ENCODE results near the gene SMAD4. TPM values are rescaled to one million over a fixed set of nuclear protein-coding genes. Genes with fewer than 3 reads are reported as not detected.

Gene SMAD4
- total and polyA plus RNA-seq, 4 donors, result 9.3 to 65.3 (median 29.1) TPM

DNA sequence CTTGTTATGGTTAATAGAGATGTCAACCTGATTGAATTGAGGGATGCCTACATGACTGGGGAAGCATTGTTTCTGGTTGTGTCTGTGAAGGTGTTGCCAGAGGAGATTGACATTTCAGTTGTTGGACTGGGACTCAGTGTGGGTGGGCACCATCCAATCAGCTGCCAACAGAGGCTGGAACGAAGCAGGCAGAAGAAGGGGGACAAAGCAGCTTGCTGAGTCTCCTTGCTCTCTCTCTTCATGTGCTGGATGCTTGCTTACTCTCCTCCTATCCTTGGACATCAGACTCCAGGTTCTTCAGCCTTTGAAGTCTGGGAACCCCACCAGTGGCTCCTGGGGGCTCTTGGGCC, 22.2 kb upstream of the SMAD4 start:
- no peaks in the 10 kb centered on the region for H3K27me3 ChIP-seq (ENCODE audit: control insufficient read depth in 4 of 4, insufficient read depth in 4 of 4, low read length in 3 of 4)
- no peak for DNase-seq (ENCODE audit: low spot score)
- no peaks in the 10 kb centered on the region for H3K36me3 ChIP-seq (ENCODE audit: control insufficient read depth in 4 of 4, insufficient read depth in 3 of 4, low read depth in 1 of 4, low read length in 3 of 4)
- H3K4me1 ChIP-seq (ENCODE audit: control insufficient read depth in 4 of 4, insufficient read depth in 4 of 4, low read length in 3 of 4), result no peaks in the 10 kb centered on the region
- no peak overlapping the region for H3K4me3 ChIP-seq (ENCODE audit: low read depth in 1 of 3, low read length in 3 of 3)
- H3K27ac ChIP-seq (ENCODE audit: low read depth in 1 of 2, low read length in 2 of 2), result no peak overlapping the region
- 84% methylated on average over 1 of the region's 1 CpG for WGBS
- TF ChIP-seq HNF4G (IDR thresholded peaks at IDR 0.05), result no peak
- no peak for TF ChIP-seq HNF4A (conservative IDR thresholded peaks at IDR 0.05)
- no peak for TF ChIP-seq GABPA (IDR thresholded peaks at IDR 0.05 in 1 of 2, conservative IDR thresholded peaks at IDR 0.05 in 1 of 2)
- TF ChIP-seq, protein P1, sequence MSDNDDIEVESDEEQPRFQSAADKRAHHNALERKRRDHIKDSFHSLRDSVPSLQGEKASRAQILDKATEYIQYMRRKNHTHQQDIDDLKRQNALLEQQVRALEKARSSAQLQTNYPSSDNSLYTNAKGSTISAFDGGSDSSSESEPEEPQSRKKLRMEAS (IDR thresholded peaks at IDR 0.05), result no peak
- TF ChIP-seq, protein P2, sequence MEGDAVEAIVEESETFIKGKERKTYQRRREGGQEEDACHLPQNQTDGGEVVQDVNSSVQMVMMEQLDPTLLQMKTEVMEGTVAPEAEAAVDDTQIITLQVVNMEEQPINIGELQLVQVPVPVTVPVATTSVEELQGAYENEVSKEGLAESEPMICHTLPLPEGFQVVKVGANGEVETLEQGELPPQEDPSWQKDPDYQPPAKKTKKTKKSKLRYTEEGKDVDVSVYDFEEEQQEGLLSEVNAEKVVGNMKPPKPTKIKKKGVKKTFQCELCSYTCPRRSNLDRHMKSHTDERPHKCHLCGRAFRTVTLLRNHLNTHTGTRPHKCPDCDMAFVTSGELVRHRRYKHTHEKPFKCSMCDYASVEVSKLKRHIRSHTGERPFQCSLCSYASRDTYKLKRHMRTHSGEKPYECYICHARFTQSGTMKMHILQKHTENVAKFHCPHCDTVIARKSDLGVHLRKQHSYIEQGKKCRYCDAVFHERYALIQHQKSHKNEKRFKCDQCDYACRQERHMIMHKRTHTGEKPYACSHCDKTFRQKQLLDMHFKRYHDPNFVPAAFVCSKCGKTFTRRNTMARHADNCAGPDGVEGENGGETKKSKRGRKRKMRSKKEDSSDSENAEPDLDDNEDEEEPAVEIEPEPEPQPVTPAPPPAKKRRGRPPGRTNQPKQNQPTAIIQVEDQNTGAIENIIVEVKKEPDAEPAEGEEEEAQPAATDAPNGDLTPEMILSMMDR (IDR thresholded peaks at IDR 0.05; ENCODE audit: low read depth, low read length, missing input control), result no peak
- H3K9ac ChIP-seq (ENCODE audit: low read depth in 1 of 2, low read length in 2 of 2), result no peak overlapping the region
- H3K9me3 ChIP-seq (ENCODE audit: control insufficient read depth in 4 of 4, low read length in 3 of 4), result no peaks in the 10 kb centered on the region

DNA sequence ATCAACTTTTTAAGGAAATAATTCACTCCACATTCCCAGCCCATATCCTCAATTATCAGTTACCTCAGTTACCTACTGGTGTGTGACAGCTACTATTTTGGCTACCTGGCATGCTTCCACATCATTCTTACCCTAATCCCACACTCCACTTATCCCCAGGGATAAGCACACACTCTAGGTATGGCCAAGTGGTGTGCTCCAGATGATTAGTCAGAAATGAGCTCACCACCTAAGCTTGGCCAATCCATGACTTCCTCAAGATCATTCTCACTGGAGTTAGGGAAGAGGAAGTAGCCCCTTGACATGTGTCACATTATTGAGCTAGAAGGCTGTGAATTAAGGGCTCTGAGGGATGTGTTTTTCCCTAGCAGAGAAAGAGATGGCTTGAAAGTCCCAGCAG, 20.9 kb upstream of the SMAD4 start:
- no peaks in the 10 kb centered on the region for H3K9me3 ChIP-seq (ENCODE audit: control insufficient read depth in 4 of 4, low read length in 3 of 4)
- H3K36me3 ChIP-seq (ENCODE audit: control insufficient read depth in 4 of 4, insufficient read depth in 3 of 4, low read depth in 1 of 4, low read length in 3 of 4), result no peaks in the 10 kb centered on the region
- TF ChIP-seq FOXA2 (IDR thresholded peaks at IDR 0.05) (no peak), TAF1 (conservative IDR thresholded peaks at IDR 0.05) (no peak), SP1 (IDR thresholded peaks at IDR 0.05) (no peak), RAD21 (IDR thresholded peaks at IDR 0.05) (no peak), EGR1 (IDR thresholded peaks at IDR 0.05; ENCODE audit: low read depth in 2 of 2) (no peak), JUND (IDR thresholded peaks at IDR 0.05) (no peak), RXRA (IDR thresholded peaks at IDR 0.05) (no peak)
- TF ChIP-seq, protein P1 (IDR thresholded peaks at IDR 0.05), result no peak
- TF ChIP-seq, protein P3, sequence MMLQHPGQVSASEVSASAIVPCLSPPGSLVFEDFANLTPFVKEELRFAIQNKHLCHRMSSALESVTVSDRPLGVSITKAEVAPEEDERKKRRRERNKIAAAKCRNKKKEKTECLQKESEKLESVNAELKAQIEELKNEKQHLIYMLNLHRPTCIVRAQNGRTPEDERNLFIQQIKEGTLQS (IDR thresholded peaks at IDR 0.05), result no peak
- TF ChIP-seq, protein P4, sequence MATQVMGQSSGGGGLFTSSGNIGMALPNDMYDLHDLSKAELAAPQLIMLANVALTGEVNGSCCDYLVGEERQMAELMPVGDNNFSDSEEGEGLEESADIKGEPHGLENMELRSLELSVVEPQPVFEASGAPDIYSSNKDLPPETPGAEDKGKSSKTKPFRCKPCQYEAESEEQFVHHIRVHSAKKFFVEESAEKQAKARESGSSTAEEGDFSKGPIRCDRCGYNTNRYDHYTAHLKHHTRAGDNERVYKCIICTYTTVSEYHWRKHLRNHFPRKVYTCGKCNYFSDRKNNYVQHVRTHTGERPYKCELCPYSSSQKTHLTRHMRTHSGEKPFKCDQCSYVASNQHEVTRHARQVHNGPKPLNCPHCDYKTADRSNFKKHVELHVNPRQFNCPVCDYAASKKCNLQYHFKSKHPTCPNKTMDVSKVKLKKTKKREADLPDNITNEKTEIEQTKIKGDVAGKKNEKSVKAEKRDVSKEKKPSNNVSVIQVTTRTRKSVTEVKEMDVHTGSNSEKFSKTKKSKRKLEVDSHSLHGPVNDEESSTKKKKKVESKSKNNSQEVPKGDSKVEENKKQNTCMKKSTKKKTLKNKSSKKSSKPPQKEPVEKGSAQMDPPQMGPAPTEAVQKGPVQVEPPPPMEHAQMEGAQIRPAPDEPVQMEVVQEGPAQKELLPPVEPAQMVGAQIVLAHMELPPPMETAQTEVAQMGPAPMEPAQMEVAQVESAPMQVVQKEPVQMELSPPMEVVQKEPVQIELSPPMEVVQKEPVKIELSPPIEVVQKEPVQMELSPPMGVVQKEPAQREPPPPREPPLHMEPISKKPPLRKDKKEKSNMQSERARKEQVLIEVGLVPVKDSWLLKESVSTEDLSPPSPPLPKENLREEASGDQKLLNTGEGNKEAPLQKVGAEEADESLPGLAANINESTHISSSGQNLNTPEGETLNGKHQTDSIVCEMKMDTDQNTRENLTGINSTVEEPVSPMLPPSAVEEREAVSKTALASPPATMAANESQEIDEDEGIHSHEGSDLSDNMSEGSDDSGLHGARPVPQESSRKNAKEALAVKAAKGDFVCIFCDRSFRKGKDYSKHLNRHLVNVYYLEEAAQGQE (IDR thresholded peaks at IDR 0.05), result no peak
- TF ChIP-seq, protein P2 (IDR thresholded peaks at IDR 0.05; ENCODE audit: low read depth, low read length, missing input control), result no peak
- H3K27me3 ChIP-seq (ENCODE audit: control insufficient read depth in 4 of 4, insufficient read depth in 4 of 4, low read length in 3 of 4), result no peaks in the 10 kb centered on the region
- no peak overlapping the region for H3K4me3 ChIP-seq (ENCODE audit: low read depth in 1 of 3, low read length in 3 of 3)
- H3K9ac ChIP-seq (ENCODE audit: low read depth in 1 of 2, low read length in 2 of 2), result no peak overlapping the region
- no peak for DNase-seq (ENCODE audit: low spot score)
- H3K27ac ChIP-seq (ENCODE audit: low read depth in 1 of 2, low read length in 2 of 2), result no peak overlapping the region
- H3K4me1 ChIP-seq (ENCODE audit: control insufficient read depth in 4 of 4, insufficient read depth in 4 of 4, low read length in 3 of 4), result no peaks in the 10 kb centered on the region

All from liver (tissue), 9 donors.